ENCODE data around the gene GRIP1.

GRIP1 gene

GRCh38 chr12:66453120-66453519 lies 225.8 kb downstream of the GRIP1 start:
- DNase-seq (ENCODE audit: low spot score) = no peak

GRCh38 chr12:66449531-66449930 lies 229.3 kb downstream of the GRIP1 start:
- no peak for DNase-seq (ENCODE audit: low spot score)

- no peak for DNase-seq (ENCODE audit: low spot score)
Measured at GRCh38 chr12:66447643-66448042, 231.2 kb downstream of the GRIP1 start.

- no peak for DNase-seq (ENCODE audit: low spot score)
Measured at GRCh38 chr12:66446276-66446675, 232.6 kb downstream of the GRIP1 start.

GRCh38 chr12:66441905-66442559 lies 236.8 kb downstream of the GRIP1 start:
- no peak for DNase-seq (ENCODE audit: low spot score)

- DNase-seq (ENCODE audit: low spot score) = no peak
Measured at GRCh38 chr12:66438601-66439000, 240.3 kb downstream of the GRIP1 start.

GRCh38 chr12:66430106-66430505 lies 248.8 kb downstream of the GRIP1 start:
- no peak for DNase-seq (ENCODE audit: low spot score)

GRCh38 chr12:66428870-66429269 lies 250.0 kb downstream of the GRIP1 start:
- DNase-seq (ENCODE audit: low spot score) = no peak

- no peak for DNase-seq (ENCODE audit: low spot score)
Measured at GRCh38 chr12:66428261-66428660, 250.6 kb downstream of the GRIP1 start.

- DNase-seq (ENCODE audit: low spot score) = no peak
Measured at GRCh38 chr12:66426696-66427095, 252.2 kb downstream of the GRIP1 start.

- no peak for DNase-seq (ENCODE audit: low spot score)
Measured at GRCh38 chr12:66423266-66423665, 255.6 kb downstream of the GRIP1 start.

GRCh38 chr12:66418908-66419307 lies 260.0 kb downstream of the GRIP1 start:
- DNase-seq (ENCODE audit: low spot score) = no peak

GRCh38 chr12:66417217-66417616 lies 261.7 kb downstream of the GRIP1 start:
- DNase-seq (ENCODE audit: low spot score) = no peak

- DNase-seq (ENCODE audit: low spot score) = no peak
Measured at GRCh38 chr12:66409195-66409871, 269.5 kb downstream of the GRIP1 start.

GRCh38 chr12:66405395-66405794 lies 273.5 kb downstream of the GRIP1 start:
- no peak for DNase-seq (ENCODE audit: low spot score)

GRCh38 chr12:66403746-66404145 lies 275.1 kb downstream of the GRIP1 start:
- DNase-seq (ENCODE audit: low spot score) = no peak

GRCh38 chr12:66399911-66400306 lies 279.0 kb downstream of the GRIP1 start:
- DNase-seq (ENCODE audit: low spot score) = no peak

- no peak for DNase-seq (ENCODE audit: low spot score)
Measured at GRCh38 chr12:66398931-66399910, 279.7 kb downstream of the GRIP1 start.

- no peak for DNase-seq (ENCODE audit: low spot score)
Measured at GRCh38 chr12:66397574-66398290, 281.1 kb downstream of the GRIP1 start.

GRCh38 chr12:66393890-66394289 lies 285.0 kb downstream of the GRIP1 start:
- DNase-seq (ENCODE audit: low spot score) = no peak

GRCh38 chr12:66392266-66392915 lies 286.5 kb downstream of the GRIP1 start:
- no peak for DNase-seq (ENCODE audit: low spot score)

GRCh38 chr12:66388517-66388916 lies 290.4 kb downstream of the GRIP1 start:
- DNase-seq (ENCODE audit: low spot score) = no peak
